Esophagus squamous epithelium (tissue), 4 donors: ENCODE data around the gene KLF6.

ENCODE experiments used
- CTCF ChIP-seq, 6 experiments: fragments of 450-650 bp in 4 of 6; fragments of 200-600 bp in 2 of 6; sonication (generic) in 2 of 6; IDR thresholded peaks; one replicate each; pipeline ENCODE4 v1.5.1; 2016 to 2019; ENCODE audit warnings: antibody characterized with exemption in 6 of 6, mild to moderate bottlenecking in 4 of 6, moderate library complexity in 4 of 6
- POLR2A ChIP-seq, 4 donors: fragments of 450-650 bp; IDR thresholded peaks; one replicate each; pipeline ENCODE4 v1.6.1; 2017; ENCODE audit warnings: antibody characterized with exemption in 4 of 4, mild to moderate bottlenecking in 4 of 4, moderate library complexity in 3 of 4

GRCh38 chr10:3793553-3793952 is 8.5 kb upstream of the KLF6 start:
- TF ChIP-seq CTCF (IDR thresholded peaks at IDR 0.05), result no peak
- no peak for TF ChIP-seq POLR2A (IDR thresholded peaks at IDR 0.05)
